ENCODE measurements around the gene OXCT1. TPM values are rescaled to one million over a fixed set of nuclear protein-coding genes. Genes with fewer than 3 reads are reported as not detected.

The OXCT1 gene
- total and polyA plus RNA-seq, 7 donors: 5.5 to 22.1 (median 10.7) TPM

GRCh38 chr5:41794471-41794870 lies 75.8 kb downstream of the OXCT1 start:
- H3K4me3 ChIP-seq: no peak overlapping the region
- ATAC-seq: peak; percentile 64 to 75 (median 72)
- H3K36me3 ChIP-seq (ENCODE audit: insufficient read depth in 1 of 2, low read depth in 1 of 2): no peaks in the 10 kb centered on the region
- 8 to 22% (median 19%) methylated on average over 4 of the region's 4 CpGs for WGBS, 3 donors
- no peak for TF ChIP-seq CTCF (IDR thresholded peaks at IDR 0.05)
- intact Hi-C loops (cut with DNase I): no loop called here
- no peak for DNase-seq
- H3K4me1 ChIP-seq: peaks cover 12% of the 10 kb centered on the region
- peak overlapping the region; percentile 40 for H3K27ac ChIP-seq
- no peaks in the 10 kb centered on the region for H3K9me3 ChIP-seq
- H3K27me3 ChIP-seq (ENCODE audit: insufficient read depth in 3 of 3, low read length in 2 of 3): no peaks in the 10 kb centered on the region

- Histone ChIP-seq H3K9me3 (no peaks in the 10 kb centered on the region), H3K4me1 (peaks cover 15% of the 10 kb centered on the region), H3K4me3 (no peak overlapping the region), H3K36me3 (ENCODE audit: insufficient read depth in 1 of 2, low read depth in 1 of 2) (no peaks in the 10 kb centered on the region), H3K27me3 (ENCODE audit: insufficient read depth in 3 of 3, low read length in 2 of 3) (no peaks in the 10 kb centered on the region), H3K27ac (no peak overlapping the region)
- DNase-seq: no peak
- ATAC-seq: no peak
- intact Hi-C loops (cut with DNase I): no loop called here
- 59 to 68% (median 63%) methylated on average over 3 of the region's 3 CpGs for WGBS, 3 donors
- TF ChIP-seq CTCF (IDR thresholded peaks at IDR 0.05): no peak
Observed at GRCh38 chr5:41793141-41793770, 77.0 kb downstream of the OXCT1 start.

- H3K27ac ChIP-seq: no peak overlapping the region
- intact Hi-C loops (cut with DNase I): no loop called here
- WGBS, 3 donors: 70 to 74% (median 74%) methylated on average over 6 of the region's 6 CpGs
Observed at GRCh38 chr5:41790038-41790776, 80.0 kb downstream of the OXCT1 start.

GRCh38 chr5:41789434-41789833 lies 80.8 kb downstream of the OXCT1 start:
- H3K36me3 ChIP-seq (ENCODE audit: insufficient read depth in 1 of 2, low read depth in 1 of 2): no peaks in the 10 kb centered on the region
- no peaks in the 10 kb centered on the region for H3K9me3 ChIP-seq
- TF ChIP-seq CTCF (IDR thresholded peaks at IDR 0.05): no peak
- peaks cover 8% of the 10 kb centered on the region for H3K4me1 ChIP-seq
- 78 to 90% (median 89%) methylated on average over 1 of the region's 1 CpG for WGBS, 3 donors
- intact Hi-C loops (cut with DNase I): no loop called here
- DNase-seq (no peak), ATAC-seq (no peak)
- H3K4me3 ChIP-seq: no peak overlapping the region
- no peaks in the 10 kb centered on the region for H3K27me3 ChIP-seq (ENCODE audit: insufficient read depth in 3 of 3, low read length in 2 of 3)
- H3K27ac ChIP-seq: no peak overlapping the region

More at GRCh38 chr5:41790038-41790776, 80.0 kb downstream of the OXCT1 start:
- no peak for TF ChIP-seq CTCF (IDR thresholded peaks at IDR 0.05)
- Histone ChIP-seq H3K27me3 (ENCODE audit: insufficient read depth in 3 of 3, low read length in 2 of 3) (no peaks in the 10 kb centered on the region), H3K9me3 (no peaks in the 10 kb centered on the region), H3K4me1 (peaks cover 15% of the 10 kb centered on the region), H3K36me3 (ENCODE audit: insufficient read depth in 1 of 2, low read depth in 1 of 2) (no peaks in the 10 kb centered on the region), H3K4me3 (no peak overlapping the region)
- no peak for ATAC-seq
- no peak for DNase-seq

Data from psoas muscle (tissue), 8 donors.